Ovary (tissue), 9 donors: Measurements from ENCODE around the gene KIAA1217. TPM values are rescaled to one million over a fixed set of nuclear protein-coding genes. Genes with fewer than 3 reads are reported as not detected.
"Not testable (repeated sequence)": the region's sequence is repeated elsewhere in the genome, so short reads cannot be mapped to it uniquely, and the experiment has no call there.

Source experiments
- DNase-seq, 5 donors: peaks; one replicate each; pipeline ENCODE4 v3.0.0-alpha.2; 2019 to 2020
- H3K27ac ChIP-seq, 2 donors: fragments of 200-600 bp; one replicate each; pipeline versions ENCODE4 v1.5.1 to v1.8.0; 2019 to 2022
- H3K27me3 ChIP-seq: fragments of 200-600 bp; one replicate; pipeline ENCODE4 v1.8.0; 2022
- H3K36me3 ChIP-seq: fragments of 200-600 bp; sonication (generic); one replicate; pipeline ENCODE4 v1.5.1; 2019
- H3K4me1 ChIP-seq: one replicate; pipeline ENCODE4 v1.8.1; 2013; ENCODE audit warnings: mild to moderate bottlenecking, moderate library complexity; ENCODE audit not compliant: insufficient read depth
- H3K4me3 ChIP-seq: fragments of 200-600 bp; sonication (generic); one replicate; pipeline ENCODE4 v1.5.1; 2017
- H3K9me3 ChIP-seq, 2 donors: fragments of 200-600 bp in 1 of 2; sonication (generic) in 1 of 2; one replicate each; pipeline versions ENCODE4 v1.5.1 to v1.8.1; 2013 to 2019; ENCODE audit warnings: mild to moderate bottlenecking in 1 of 2, moderate library complexity in 1 of 2
- CTCF ChIP-seq, 3 donors: fragments of 450-650 bp in 2 of 3; fragments of 200-600 bp in 1 of 3; IDR thresholded peaks; one replicate each; pipeline versions ENCODE4 v1.5.1 to v1.8.0; 2016 to 2022; ENCODE audit warnings: antibody characterized with exemption in 3 of 3, mild to moderate bottlenecking in 1 of 3
- EP300 ChIP-seq: sonication (generic); formaldehyde crosslinking; IDR thresholded peaks from one replicate; pipeline ENCODE4 v1.6.1; 2017; ENCODE audit warnings: antibody characterized with exemption
- POLR2A ChIP-seq: fragments of 450-650 bp; IDR thresholded peaks from one replicate; pipeline ENCODE4 v1.6.1; 2017; ENCODE audit warnings: antibody characterized with exemption, mild to moderate bottlenecking, moderate library complexity
- WGBS, 3 donors: extraction: QIAGEN DNeasy Blood & Tissue Kit in 1 of 3; methylation state at CpG; one replicate each; pipeline versions ENCODE4 v1.1.5 to v1.1.7; 2013 to 2017; 5-methylcytosine and 5-hydroxymethylcytosine counted together
- intact Hi-C, 4 donors: fragments of 100-400 bp; cut with DNase I; formaldehyde crosslinking; loops; one replicate each; pipeline versions ENCODE4 v1.11.0 to v1.15.1; 2022 to 2023
- polyA plus RNA-seq, 2 donors: library from polyadenylated mRNA; stranded (reverse); fragments of 200-250 nt in 1 of 2; fragments of 350-450 nt in 1 of 2; fragmentation: Illumina TruSeq in 1 of 2; extraction: RNeasy Lipid Tissue Mini Kit (QIAGEN cat#74804) in 1 of 2; gene quantifications; one replicate each; pipeline ENCODE4 v1.2.3, GENCODE V29; 2013 to 2014
- total RNA-seq, 7 donors: library from RNA; depleted of rRNA in 2 of 7; stranded (reverse); fragments of >200 nt in 2 of 7; fragmentation: NEBNext Ultra II Directional in 3 of 7; extraction: Animal tissue kit (Norgen Biotek cat#: 25700) in 3 of 7; gene quantifications; one replicate each; pipeline versions ENCODE4 v1.1.0 to v1.2.4, GENCODE V29; 2016 to 2023
- donor health status: DM: no; HTN: no; CAD: no; lungs with moderate emphysema.
- donor health status: DM: no; HTN: no; CAD: no.
- donor health status: Bipolar disorder and iron deficiency.
- donor health status: DM: yes; HTN: yes; CAD: no.
- donor health status: DM: no; HTN: no; CAD: no.
- donor health status: DM: yes; HTN: yes; CAD: no.

KIAA1217 gene
- total and polyA plus RNA-seq, 9 donors = 7.2 to 47.1 (median 23.0) TPM

GRCh38 chr10:24331457-24331856 is 122.5 kb downstream of the KIAA1217 start:
- intact Hi-C loops = no loop called here
- H3K4me3 ChIP-seq = no peak overlapping the region
- H3K4me1 ChIP-seq = peaks cover 5% of the 10 kb centered on the region
- H3K27me3 ChIP-seq = no peaks in the 10 kb centered on the region
- peak; percentile 49 to 71 (median 63) for DNase-seq
- H3K36me3 ChIP-seq = no peaks in the 10 kb centered on the region
- 7 to 26% (median 13%) methylated on average over 5 of the region's 5 CpGs for WGBS, 3 donors
- H3K9me3 ChIP-seq = no peaks in the 10 kb centered on the region
- TF ChIP-seq EP300 (no peak), POLR2A (no peak), CTCF (IDR thresholded peaks at IDR 0.05) (no peak)
- no peak overlapping the region for H3K27ac ChIP-seq

GRCh38 chr10:24333736-24334135 is 124.8 kb downstream of the KIAA1217 start:
- TF ChIP-seq POLR2A (no peak), CTCF (IDR thresholded peaks at IDR 0.05) (no peak), EP300 (no peak)

DNA sequence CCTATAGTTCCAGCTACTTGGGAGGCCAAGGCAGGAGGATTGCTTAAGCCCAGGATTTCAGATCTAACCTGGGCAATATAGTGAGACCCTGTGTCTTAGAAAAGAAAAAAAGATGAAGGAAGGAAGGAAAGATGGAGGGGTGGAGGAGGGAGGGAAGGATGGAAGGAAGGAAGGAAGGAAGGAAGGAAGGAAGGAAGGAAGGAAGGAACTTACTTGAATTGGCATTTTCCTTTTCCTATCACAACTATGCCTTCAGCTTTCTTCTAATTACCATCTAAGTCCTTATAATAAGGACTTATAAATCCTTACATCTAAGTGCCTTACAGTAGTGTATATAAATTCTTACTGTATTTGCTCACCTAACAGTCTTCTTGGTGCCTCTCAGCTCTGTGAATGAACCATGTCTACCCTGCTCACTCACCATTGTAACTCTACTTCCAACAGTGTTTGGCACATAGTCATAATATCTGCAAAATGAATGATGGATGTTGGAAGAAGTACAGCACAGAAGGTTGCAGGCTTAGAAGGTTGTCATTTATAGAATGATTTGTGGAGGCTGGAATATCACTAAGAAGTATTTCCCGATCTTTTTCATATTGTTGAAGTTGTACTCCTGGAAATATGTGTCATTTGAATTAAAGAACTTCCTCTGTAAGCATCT is 125.5 kb downstream of the KIAA1217 start:
- 91 to 92% (median 91%) methylated on average over 1 of the region's 1 CpG for WGBS, 3 donors
- TF ChIP-seq POLR2A (no peak), CTCF (IDR thresholded peaks at IDR 0.05) (no peak), EP300 (no peak)
- H3K4me3 ChIP-seq = no peak overlapping the region
- no peak for DNase-seq
- H3K4me1 ChIP-seq = peaks cover 5% of the 10 kb centered on the region
- intact Hi-C loops = no loop called here
- no peaks in the 10 kb centered on the region for H3K9me3 ChIP-seq
- H3K27ac ChIP-seq = no peak overlapping the region
- H3K36me3 ChIP-seq = no peaks in the 10 kb centered on the region
- H3K27me3 ChIP-seq = no peaks in the 10 kb centered on the region

More at GRCh38 chr10:24333736-24334135, 124.8 kb downstream of the KIAA1217 start:
- H3K36me3 ChIP-seq = no peaks in the 10 kb centered on the region
- H3K9me3 ChIP-seq = no peaks in the 10 kb centered on the region
- no peak for DNase-seq
- H3K4me3 ChIP-seq = no peak overlapping the region
- H3K27ac ChIP-seq = no peak overlapping the region
- no peaks in the 10 kb centered on the region for H3K27me3 ChIP-seq
- intact Hi-C loops = no loop called here
- peaks cover 5% of the 10 kb centered on the region for H3K4me1 ChIP-seq

DNA sequence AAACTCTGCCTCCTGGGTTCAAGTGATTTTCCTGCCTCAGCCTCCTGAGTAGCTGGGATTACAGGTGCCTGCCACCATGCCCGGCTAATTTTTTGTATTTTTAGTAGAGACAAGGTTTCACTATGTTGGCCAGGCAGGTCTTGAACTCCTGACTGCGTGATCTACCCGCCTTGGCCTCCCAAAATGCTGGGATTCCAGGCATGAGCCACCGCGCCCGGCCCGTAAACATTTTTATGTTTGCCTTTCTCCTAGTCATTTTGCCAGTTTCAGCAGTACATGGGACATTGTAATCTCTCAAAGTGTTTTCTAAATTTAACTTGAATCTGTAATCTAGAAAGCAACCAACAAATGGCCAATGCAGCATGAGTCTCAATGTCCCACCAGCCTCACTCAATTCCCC is 128.8 kb downstream of the KIAA1217 start:
- not testable (repeated sequence) for H3K27ac ChIP-seq
- WGBS, 3 donors = 97% methylated on average over 7 of the region's 7 CpGs

DNA sequence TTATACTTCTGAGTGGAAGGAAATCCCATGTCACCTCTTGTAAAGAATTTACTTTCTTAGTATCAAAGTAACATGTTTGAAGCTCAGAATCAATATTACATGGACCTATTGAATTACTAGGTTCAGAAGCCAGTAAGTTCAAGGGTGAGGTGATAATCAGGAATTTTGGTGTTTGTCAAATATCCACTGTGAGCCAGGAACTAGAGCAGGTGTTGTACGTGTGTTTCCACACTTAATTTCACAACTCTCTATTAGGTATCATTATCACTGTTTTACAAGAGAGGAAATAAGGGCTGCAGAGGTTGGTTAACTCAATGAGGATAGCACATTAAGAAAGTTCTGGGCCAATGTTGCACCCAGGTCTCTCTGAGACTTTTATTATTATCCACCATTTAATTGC is 130.4 kb downstream of the KIAA1217 start:
- TF ChIP-seq POLR2A (no peak), CTCF (IDR thresholded peaks at IDR 0.05) (no peak), EP300 (no peak)
- no peaks in the 10 kb centered on the region for H3K4me1 ChIP-seq
- no peak overlapping the region for H3K27ac ChIP-seq
- no peaks in the 10 kb centered on the region for H3K36me3 ChIP-seq
- intact Hi-C loops = no loop called here
- DNase-seq = no peak
- H3K4me3 ChIP-seq = no peak overlapping the region
- no peaks in the 10 kb centered on the region for H3K27me3 ChIP-seq
- 84 to 89% (median 85%) methylated on average over 1 of the region's 1 CpG for WGBS, 3 donors
- H3K9me3 ChIP-seq = no peaks in the 10 kb centered on the region

More for the DNA sequence above, 128.8 kb downstream of the KIAA1217 start:
- DNase-seq, H3K27me3 ChIP-seq, intact Hi-C loops, H3K36me3 ChIP-seq, H3K4me3 ChIP-seq, H3K9me3 ChIP-seq, H3K4me1 ChIP-seq: not testable (repeated sequence)
